HG03442 (cell line): ENCODE results near the gene OSBPL6.
"Not testable (repeated sequence)": the region's sequence is repeated elsewhere in the genome, so short reads cannot be mapped to it uniquely, and the experiment has no call there.

ENCODE experiments used
- ATAC-seq: cut with Tn5 transposase; IDR thresholded peaks from one replicate; pipeline ENCODE4 v1.9.1; 2021; ENCODE audit warnings: mild to moderate bottlenecking, moderate library complexity; ENCODE audit not compliant: unreplicated experiment

Gene OSBPL6

DNA sequence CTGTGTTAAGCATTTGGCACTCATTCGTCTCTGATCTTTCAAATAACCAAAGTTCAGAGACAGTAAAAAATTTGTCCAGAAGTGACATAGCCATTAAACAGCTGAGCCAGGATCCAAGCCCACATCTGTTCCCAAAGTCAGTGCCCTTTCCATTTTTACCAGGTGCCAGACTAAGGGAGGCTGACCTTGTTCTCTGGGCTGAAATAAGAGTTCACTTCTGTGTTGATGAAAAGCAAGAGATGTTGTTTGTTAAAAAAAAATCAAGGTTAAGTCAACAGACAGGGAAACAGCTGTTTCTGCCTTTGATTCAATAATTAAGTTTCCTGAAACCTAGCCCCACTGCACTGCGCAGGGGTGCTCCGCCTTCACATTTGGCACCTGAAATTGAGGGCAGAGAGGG is 139.5 kb downstream of the OSBPL6 start:
- ATAC-seq: no peak

- no peak for ATAC-seq
Observed at GRCh38 chr2:178335230-178335629, 140.9 kb downstream of the OSBPL6 start.

DNA sequence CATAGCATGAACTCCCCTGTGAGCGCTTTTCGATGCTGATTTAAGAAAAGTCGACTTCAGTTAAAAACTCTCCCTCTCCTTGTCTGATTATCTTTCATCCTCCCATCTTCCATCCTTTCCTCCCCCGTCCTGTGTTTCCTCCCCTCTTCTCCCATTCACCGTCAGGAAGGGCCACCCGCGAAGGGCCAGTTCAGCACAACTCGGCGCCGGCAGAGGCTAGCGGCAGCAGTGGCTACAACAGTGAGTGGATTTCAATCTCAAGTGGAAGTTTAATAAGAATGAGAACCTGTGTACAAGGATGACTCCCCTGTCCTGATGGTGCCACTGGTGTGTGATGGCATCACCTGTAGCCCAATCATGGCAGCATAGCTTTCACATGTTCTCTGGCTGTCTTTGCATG is 149.8 kb downstream of the OSBPL6 start:
- ATAC-seq: no peak

DNA sequence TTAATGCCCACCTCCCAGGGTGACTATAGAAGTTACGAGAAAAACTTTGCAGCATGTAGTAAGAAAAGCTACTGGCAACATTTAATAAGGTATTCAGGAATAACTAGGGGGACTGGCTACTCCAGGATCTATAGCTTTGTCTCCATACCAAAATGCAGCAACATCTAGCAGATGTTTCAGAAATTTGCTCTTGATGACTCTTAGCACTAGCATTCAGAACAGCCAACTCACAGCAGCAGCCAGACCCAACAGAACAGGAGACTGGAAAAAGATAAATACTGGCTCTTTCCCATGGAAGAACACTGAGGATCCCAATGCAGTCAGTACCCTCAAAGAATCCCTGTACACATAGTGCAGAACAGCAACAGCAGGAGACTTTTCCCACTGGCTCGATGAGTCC is 151.6 kb downstream of the OSBPL6 start:
- ATAC-seq: no peak

GRCh38 chr2:178350051-178350450 is 155.7 kb downstream of the OSBPL6 start:
- no peak for ATAC-seq

- not testable (repeated sequence) for ATAC-seq
Observed at GRCh38 chr2:178357704-178358103, 163.4 kb downstream of the OSBPL6 start.

DNA sequence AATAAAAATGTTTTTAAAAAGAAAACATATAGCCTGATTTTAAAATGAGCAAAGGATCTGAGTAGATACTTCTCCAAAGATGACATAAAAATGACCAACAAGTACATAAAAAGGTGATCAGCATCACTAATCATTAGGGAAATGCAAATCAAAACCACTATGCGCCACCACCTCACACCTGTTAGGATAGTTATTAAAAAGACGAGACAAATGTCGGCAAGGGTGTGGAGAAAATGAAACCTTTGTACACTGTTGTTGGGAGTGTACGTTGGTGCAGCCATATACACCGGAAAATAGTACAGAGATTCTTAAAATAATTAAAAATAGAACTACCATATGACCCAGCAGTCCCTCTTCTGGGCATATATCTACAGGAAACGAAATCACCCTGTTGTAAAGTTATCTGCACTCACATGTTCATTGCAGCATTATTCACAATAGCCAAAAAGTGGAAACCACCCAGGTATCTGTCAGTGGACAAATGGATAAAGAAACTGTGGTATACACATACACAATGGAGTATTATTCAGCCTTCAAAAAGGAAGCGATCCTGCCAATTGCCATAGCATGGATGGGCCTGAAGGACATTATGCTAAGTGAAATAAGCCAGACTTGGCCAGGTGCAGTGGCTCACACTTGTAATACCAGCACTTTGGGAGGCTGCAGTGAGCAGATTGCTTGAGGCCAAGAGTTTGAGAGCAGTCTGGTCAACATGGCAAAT is 165.0 kb downstream of the OSBPL6 start:
- no peak for ATAC-seq

DNA sequence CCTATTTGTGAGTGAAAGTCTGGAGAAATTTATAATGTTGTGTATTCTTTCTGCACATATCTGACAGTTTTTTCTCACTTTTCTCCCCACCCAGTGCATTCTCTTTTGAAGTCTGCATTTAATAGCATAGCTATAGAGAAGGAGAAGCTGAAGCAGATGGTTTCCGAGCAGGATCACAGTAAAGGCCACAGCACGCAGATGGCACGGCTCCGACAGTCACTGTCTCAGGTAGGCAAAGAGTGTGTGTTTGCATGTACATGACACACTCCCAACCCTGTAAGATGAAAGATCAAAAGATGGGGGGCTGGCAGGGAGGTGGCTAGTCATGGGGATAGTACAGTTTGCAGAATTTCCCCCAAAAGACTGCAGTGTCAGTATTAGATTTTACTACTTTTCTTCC is 167.3 kb downstream of the OSBPL6 start:
- no peak for ATAC-seq

DNA sequence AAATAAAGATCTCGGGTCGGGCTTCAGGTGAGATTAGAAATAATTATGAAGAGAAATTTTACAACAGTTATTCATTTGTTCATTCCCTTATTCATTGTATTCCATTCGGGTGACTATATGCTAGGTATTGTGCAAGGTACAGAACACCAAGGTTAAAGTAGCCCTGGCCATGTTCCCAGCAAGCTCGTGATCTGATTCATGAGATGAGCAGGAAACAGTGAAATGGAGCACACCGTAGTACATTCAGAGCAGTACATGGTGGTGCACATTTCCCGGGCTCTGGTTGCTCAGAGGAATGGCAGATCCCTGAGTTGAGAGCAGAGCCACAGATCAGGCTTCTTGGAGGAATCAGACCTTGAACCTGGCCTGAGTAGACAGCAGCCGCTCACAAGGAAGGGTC is 168.9 kb downstream of the OSBPL6 start:
- ATAC-seq: no peak

DNA sequence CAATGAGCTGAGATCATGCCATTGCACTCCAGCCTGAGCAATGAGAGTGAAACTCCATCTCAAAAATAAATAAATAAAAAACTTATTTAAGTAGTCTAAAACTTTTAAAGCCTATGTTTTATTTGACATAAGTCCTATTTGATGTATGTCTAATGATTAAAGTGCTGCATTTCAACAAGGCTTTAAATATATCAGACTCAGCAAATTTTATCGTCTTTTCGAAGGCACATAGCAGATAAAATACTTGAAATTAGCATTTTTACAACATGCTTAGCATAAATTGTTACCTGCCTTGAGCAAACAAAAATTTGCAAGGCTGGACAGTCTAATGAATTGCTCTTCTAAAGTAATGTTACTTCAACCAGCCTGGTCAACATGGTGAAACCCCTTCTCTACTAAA is 170.8 kb downstream of the OSBPL6 start:
- ATAC-seq: no peak

DNA sequence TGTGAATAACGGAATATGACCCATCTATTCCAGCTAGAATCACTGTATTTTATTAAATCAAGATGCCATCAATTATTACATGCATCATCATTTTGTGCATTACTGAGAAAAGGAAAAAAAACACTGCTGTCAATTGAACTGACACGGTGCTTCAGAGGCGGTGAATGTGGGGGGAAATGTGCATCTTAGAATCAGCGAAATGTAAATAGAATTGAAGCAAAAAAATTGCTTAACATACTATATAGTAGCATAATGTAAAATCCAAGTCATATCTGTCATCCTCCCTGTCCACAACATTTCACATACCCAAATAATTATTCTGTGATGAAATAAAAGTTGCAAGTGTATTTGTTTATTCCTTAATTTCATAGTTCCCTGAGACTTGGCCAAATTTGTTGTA is 172.1 kb downstream of the OSBPL6 start:
- ATAC-seq: no peak

- no peak for ATAC-seq
Observed at GRCh38 chr2:178367344-178367743, 173.0 kb downstream of the OSBPL6 start.

GRCh38 chr2:178374865-178375264 is 180.6 kb downstream of the OSBPL6 start:
- no peak for ATAC-seq

DNA sequence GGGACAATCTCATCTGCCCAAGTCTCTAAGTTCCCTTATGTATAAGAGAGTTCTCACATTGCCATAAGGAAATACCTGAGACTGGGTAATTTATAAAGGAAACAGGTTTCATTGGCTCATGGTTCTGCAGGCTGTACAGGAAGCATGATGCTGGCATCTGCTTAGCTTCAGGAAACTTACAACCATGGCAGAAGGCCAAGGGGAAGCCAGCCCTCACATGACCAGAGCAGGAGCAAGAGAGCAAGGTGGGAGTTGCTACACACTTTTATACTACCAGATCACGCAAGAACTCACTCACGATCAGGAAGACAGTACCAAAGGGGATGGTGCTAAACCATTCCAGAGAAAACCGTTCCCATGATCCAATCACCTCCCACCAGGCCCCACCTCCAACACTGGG is 182.7 kb downstream of the OSBPL6 start:
- ATAC-seq: no peak

DNA sequence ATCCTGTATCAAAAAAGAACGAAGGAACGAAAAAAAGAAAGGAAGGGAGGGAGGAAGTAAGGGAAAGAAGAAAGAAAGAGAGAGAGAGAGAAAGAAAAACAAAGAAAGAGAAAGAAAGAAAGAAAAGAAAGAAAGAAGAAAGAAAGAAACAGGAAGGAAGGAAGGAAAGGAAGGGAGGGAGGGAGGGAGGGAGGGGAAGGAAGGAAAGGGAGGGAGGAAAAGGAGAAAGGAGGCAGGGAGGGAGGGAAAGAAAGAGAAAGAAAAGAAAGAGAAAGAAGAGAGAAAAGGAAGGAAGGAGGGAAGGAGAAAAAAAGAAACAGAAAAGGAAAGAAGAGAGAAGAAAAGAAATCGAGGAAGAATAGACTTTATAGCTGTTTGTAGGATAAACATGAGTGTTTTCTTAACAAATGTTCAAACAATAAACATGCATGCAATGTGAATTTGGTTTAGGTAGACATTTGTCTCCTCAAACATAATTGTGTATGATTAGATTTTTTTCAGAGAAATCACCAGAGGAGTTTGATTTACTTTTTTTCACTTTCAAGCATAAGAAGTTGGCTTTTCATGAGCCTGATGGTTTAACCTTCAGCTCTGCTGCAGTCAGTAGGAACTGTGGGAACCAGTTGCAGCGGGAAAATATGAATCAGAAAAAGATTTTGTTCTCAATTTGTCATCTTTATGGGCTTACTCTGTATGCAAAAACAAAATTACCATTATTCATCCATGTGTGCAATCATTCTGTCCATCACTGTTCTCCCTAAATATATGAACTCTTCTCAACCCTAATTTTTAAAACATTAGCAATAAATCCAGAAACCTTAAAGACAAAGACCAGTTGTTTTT is 185.1 kb downstream of the OSBPL6 start:
- no peak for ATAC-seq

DNA sequence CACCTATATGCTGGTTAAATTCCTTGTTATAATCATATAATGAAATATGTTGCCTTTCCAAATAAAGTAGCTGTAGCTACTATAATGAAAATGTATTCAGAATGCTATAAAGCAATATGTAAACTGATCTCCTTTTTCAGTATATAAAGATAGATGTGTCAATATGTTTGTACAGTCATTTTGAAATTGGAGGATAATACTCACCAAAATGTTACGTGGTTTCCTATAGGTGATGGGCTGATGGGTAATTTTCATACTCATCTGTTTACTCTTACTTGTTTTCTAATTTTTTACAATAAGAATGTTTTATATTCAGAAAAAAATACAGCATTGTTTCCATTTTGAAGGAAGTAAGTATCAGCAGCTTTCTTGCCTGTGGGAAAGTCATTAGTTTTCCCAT is 186.5 kb downstream of the OSBPL6 start:
- ATAC-seq: no peak

DNA sequence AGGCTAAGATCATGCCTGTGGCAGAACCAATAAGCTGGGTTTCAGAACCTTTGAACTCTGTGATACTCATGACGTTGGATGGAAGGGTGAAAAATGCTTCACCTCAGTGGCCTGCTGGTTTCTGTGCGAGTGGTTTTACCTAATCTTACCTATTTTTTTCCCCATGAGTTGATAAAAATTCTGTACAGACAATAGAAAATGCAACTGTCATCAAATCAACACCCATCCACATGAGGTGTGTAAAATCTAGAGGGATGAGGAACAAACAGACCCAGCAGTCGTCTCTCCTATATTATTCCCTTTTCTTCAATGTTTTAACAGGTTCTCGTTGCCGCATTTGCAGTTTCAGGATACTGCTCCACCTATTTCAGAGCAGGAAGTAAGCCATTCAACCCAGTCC is 189.4 kb downstream of the OSBPL6 start:
- no peak for ATAC-seq

GRCh38 chr2:178385595-178386148 is 191.4 kb downstream of the OSBPL6 start:
- no peak for ATAC-seq

- ATAC-seq: no peak
Observed at GRCh38 chr2:178386986-178387597, 192.8 kb downstream of the OSBPL6 start.

DNA sequence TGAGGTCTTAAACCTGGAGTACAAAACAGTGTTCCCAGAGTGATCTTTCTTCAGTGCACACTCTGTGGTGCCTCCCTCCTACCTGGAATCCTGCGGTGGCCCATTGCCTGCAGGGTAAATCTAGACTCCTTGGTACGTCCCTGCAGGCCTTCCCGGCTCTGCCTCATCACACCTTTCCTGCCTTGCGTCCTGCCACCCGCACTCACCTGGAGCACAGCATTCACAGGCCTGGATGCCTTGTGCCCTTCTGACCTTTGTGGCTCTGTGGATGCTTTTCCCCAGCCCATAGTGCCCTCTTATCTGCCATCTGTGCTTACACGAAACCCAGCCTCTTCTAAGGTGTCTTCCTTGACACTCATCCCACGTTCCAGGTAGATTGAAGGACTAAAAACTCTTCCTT is 194.0 kb downstream of the OSBPL6 start:
- ATAC-seq: no peak

GRCh38 chr2:178391701-178392100 is 197.4 kb downstream of the OSBPL6 start:
- no peak for ATAC-seq

GRCh38 chr2:178392215-178392614 is 197.9 kb downstream of the OSBPL6 start:
- ATAC-seq: no peak
